Lower leg skin (tissue), 3 donors: ENCODE measurements around the gene CCDC187.

Source experiments
- POLR2A ChIP-seq, 2 donors: fragments of 450-650 bp; IDR thresholded peaks; one replicate each; pipeline ENCODE4 v1.6.1; 2016 to 2017; ENCODE audit warnings: antibody characterized with exemption in 2 of 2, mild to moderate bottlenecking in 1 of 2, moderate library complexity in 1 of 2
- TF ChIP-seq, protein P1 (sequence below), 3 donors: fragments of 450-650 bp; IDR thresholded peaks; one replicate each; pipeline ENCODE4 v1.5.1; 2016; ENCODE audit warnings: antibody characterized with exemption in 3 of 3, mild to moderate bottlenecking in 3 of 3, moderate library complexity in 2 of 3

DNA sequence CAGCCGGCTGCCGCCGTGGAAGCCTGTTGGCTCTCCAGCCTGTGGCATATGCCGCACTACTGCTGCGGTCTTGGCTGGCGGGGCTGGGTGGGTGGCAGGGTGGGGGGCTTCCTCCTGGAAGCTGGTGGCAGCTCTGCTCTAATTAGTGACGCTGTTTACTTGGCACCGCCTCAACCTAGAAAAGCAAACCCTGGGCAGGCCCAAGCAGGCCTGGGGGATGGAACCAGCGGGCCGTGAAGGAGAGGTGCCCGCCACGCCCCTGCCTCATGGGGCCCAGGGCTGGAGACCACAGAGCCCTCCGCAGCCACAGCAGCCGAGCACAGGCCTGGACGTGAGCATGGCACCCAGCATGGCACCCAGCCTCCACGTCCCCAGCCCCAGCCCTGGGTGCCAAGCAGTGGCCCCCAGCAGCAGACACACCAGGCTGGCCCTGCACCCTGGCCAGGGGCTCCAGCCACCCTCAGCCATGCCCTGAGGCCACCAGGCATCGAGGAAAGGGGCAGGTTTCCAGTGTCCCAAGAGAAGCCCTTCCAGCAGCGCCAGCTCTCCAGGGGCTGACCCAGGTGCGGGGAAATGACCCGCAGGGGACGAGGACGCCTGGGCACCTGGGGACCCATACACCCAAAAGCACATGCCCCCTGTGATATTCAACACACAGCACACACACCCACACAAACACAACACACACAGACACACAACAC, 5.4 kb upstream of the CCDC187 start:
- TF ChIP-seq, protein P1, sequence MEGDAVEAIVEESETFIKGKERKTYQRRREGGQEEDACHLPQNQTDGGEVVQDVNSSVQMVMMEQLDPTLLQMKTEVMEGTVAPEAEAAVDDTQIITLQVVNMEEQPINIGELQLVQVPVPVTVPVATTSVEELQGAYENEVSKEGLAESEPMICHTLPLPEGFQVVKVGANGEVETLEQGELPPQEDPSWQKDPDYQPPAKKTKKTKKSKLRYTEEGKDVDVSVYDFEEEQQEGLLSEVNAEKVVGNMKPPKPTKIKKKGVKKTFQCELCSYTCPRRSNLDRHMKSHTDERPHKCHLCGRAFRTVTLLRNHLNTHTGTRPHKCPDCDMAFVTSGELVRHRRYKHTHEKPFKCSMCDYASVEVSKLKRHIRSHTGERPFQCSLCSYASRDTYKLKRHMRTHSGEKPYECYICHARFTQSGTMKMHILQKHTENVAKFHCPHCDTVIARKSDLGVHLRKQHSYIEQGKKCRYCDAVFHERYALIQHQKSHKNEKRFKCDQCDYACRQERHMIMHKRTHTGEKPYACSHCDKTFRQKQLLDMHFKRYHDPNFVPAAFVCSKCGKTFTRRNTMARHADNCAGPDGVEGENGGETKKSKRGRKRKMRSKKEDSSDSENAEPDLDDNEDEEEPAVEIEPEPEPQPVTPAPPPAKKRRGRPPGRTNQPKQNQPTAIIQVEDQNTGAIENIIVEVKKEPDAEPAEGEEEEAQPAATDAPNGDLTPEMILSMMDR (IDR thresholded peaks at IDR 0.05): no peak
- no peak for TF ChIP-seq POLR2A (IDR thresholded peaks at IDR 0.05)
